MM.1S (cell line): ENCODE results near the gene CSE1L.

Experiments
- CTCF ChIP-seq: fragments of 300-600 bp; sonication (generic); IDR thresholded peaks from 2 replicates; pipeline ENCODE4 v1.5.1; 2016; ENCODE audit warnings: antibody characterized with exemption, low read length, mixed read lengths
- EZH2 ChIP-seq: fragments of 300-600 bp; sonication (generic); optimal IDR thresholded peaks from 2 replicates; pipeline ENCODE3; 2017; ENCODE audit warnings: low read depth, mild to moderate bottlenecking, antibody characterized with exemption, low read length, mixed read lengths
- EZH2phosphoT487 ChIP-seq: fragments of 300-600 bp; sonication (generic); IDR thresholded peaks from 2 replicates; pipeline ENCODE4 v1.6.1; 2018; ENCODE audit warnings: antibody characterized with exemption, low read length

- TF ChIP-seq EZH2, result no peak
- no peak for TF ChIP-seq CTCF
- no peak for TF ChIP-seq EZH2phosphoT487
Measured at GRCh38 chr20:49123982-49124381, 77.9 kb downstream of the CSE1L start.
